Testis (tissue), 3 donors: Measurements from ENCODE around the gene AGK. TPM values are rescaled to one million over a fixed set of nuclear protein-coding genes. Genes with fewer than 3 reads are reported as not detected.

Experiments used
- DNase-seq: peaks from one replicate; pipeline ENCODE4 v3.0.0-alpha.2; 2019
- H3K27ac ChIP-seq, 2 donors: fragments of 200-600 bp; sonication (generic); one replicate each; pipeline ENCODE4 v1.5.1; 2019
- H3K27me3 ChIP-seq: fragments of 200-600 bp; sonication (generic); one replicate; pipeline ENCODE4 v1.5.1; 2019
- H3K36me3 ChIP-seq: fragments of 200-600 bp; sonication (generic); one replicate; pipeline ENCODE4 v1.5.1; 2017; ENCODE audit warnings: low read depth; ENCODE audit errors: missing control alignments
- H3K4me1 ChIP-seq: fragments of 200-600 bp; sonication (generic); one replicate; pipeline ENCODE4 v1.5.1; 2019
- H3K4me3 ChIP-seq, 2 donors: fragments of 200-600 bp; sonication (generic); one replicate each; pipeline ENCODE4 v1.5.1; 2017 to 2019
- H3K9me3 ChIP-seq: fragments of 200-600 bp; sonication (generic); one replicate; pipeline ENCODE4 v1.5.1; 2017
- POLR2A ChIP-seq: fragments of 450-650 bp; IDR thresholded peaks from one replicate; pipeline ENCODE4 v1.6.1; 2017; ENCODE audit warnings: antibody characterized with exemption, mild to moderate bottlenecking, moderate library complexity
- WGBS, 2 donors: methylation state at CpG; one replicate each; pipeline ENCODE4 v1.1.5; 2018; 5-methylcytosine and 5-hydroxymethylcytosine counted together
- intact Hi-C: fragments of 100-400 bp; cut with DNase I; formaldehyde crosslinking; loops from one replicate; pipeline ENCODE4 v1.15.1; 2023; ENCODE audit warnings: low total_unique reads
- polyA plus RNA-seq: library from polyadenylated mRNA; stranded (reverse); fragments of 350-450 nt; fragmentation: Illumina TruSeq; extraction: RNeasy Lipid Tissue Mini Kit (QIAGEN cat#74804); gene quantifications from one replicate; pipeline ENCODE4 v1.2.3, GENCODE V29; 2014; ENCODE audit warnings: low read depth, low replicate concordance; ENCODE audit not compliant: insufficient read depth
- total RNA-seq, 2 donors: library from RNA; depleted of rRNA; stranded (reverse); fragments of >200 nt; gene quantifications; one replicate each; pipeline ENCODE4 v1.2.3, GENCODE V29; 2016
- TF ChIP-seq, protein P1 (sequence below), 3 experiments: fragments of 450-650 bp in 2 of 3; fragments of 200-600 bp in 1 of 3; sonication (generic) in 1 of 3; IDR thresholded peaks; one replicate each; pipeline ENCODE4 v1.5.1; 2016 to 2019; ENCODE audit warnings: antibody characterized with exemption in 3 of 3, mild to moderate bottlenecking in 2 of 3, moderate library complexity in 1 of 3

The AGK gene
- total and polyA plus RNA-seq, 3 donors from 2014 or later = 14.9 to 32.4 (median 25.1) TPM

DNA sequence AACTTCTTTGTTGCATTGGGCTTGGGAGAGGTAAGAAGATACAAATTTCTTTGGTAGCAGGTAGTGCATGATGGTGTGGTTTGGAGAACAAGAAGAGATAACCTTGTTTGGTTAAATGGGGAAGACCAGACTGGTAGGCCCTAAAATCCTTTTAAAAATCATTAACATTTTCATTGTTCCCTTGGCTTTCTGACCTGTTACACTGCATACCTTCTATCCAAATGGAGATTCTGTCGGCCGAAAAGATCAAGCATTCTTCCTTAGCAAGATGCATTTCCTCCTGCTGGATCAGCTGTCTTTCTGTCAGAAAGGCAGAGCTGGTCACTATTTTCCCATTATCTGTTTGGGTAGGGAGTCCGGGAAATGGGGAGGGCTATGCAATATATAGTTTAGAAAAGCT is 33.7 kb downstream of the AGK start:
- Histone ChIP-seq H3K4me3 (no peak overlapping the region), H3K4me1 (no peaks in the 10 kb centered on the region), H3K27me3 (no peaks in the 10 kb centered on the region), H3K27ac (no peak overlapping the region), H3K9me3 (no peaks in the 10 kb centered on the region), H3K36me3 (no peaks in the 10 kb centered on the region)
- TF ChIP-seq, protein P1, sequence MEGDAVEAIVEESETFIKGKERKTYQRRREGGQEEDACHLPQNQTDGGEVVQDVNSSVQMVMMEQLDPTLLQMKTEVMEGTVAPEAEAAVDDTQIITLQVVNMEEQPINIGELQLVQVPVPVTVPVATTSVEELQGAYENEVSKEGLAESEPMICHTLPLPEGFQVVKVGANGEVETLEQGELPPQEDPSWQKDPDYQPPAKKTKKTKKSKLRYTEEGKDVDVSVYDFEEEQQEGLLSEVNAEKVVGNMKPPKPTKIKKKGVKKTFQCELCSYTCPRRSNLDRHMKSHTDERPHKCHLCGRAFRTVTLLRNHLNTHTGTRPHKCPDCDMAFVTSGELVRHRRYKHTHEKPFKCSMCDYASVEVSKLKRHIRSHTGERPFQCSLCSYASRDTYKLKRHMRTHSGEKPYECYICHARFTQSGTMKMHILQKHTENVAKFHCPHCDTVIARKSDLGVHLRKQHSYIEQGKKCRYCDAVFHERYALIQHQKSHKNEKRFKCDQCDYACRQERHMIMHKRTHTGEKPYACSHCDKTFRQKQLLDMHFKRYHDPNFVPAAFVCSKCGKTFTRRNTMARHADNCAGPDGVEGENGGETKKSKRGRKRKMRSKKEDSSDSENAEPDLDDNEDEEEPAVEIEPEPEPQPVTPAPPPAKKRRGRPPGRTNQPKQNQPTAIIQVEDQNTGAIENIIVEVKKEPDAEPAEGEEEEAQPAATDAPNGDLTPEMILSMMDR (IDR thresholded peaks at IDR 0.05) = no peak
- TF ChIP-seq POLR2A = no peak
- 81 to 83% methylated on average over 3 of the region's 3 CpGs for WGBS, 2 donors
- intact Hi-C loops = no loop called here
- no peak for DNase-seq

DNA sequence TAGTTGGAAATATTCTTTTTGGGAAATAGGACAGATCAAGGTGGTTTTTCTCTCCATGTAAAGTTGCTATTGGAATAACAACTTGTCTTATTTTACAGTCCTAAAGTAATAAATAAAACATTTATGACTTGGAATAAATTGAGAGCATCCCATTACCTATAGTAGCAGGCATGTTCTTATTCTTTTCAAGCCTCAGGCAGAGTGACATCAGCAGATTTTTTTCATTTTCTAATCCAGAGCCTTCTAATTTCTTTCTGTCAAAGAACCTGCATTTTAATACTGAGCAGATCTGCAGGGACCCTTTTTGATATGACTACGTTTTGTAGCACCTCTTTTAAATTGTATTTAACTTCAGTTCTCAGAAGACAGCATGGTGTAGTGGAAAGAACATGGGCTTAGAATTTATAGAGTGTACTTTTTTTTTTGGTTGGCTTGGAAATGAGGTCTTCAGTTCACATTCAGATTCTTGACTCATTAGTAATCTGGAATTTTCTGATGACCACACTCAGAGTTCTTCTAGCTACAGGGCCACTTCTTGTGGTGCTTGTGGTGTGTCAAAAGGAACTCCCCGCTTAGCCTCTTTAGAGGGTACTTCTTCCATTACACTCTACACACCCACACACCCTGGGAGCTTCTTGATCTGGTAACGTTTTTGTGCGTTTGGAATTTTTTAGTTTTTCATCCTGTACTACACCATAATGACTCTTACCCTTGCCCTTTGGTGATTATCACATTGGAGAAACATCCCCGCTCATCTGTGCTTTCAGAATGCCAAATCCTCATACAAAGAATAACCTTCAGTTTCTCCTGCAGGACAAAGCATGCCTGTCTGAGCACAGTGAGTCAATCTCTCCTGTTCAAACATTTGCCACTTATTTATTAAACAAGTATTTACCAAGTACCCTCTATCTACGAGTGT is 34.6 kb downstream of the AGK start:
- H3K36me3 ChIP-seq = no peaks in the 10 kb centered on the region
- 45 to 47% methylated on average over 6 of the region's 6 CpGs for WGBS, 2 donors
- DNase-seq = no peak

DNA sequence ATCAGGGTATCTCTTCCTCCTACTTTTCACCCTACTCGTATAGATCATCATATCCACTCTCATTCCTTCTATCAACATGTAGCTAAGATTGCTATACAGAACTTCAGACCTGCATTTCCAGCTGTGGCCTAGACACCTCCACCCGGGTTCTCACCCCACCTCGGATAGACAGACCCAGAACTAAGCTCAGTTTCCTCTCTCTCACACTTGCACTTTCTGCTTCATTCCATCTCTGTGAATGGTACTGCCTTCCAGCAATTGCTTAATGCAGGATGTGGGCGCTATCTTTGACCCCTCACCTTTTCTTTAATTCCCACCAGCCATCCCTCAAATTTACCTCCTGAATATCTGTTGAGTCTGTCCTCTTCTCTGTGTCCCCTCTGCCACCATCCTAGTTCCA is 35.7 kb downstream of the AGK start:
- H3K36me3 ChIP-seq = no peaks in the 10 kb centered on the region
- intact Hi-C loops = no loop called here
- H3K4me1 ChIP-seq = no peaks in the 10 kb centered on the region
- no peaks in the 10 kb centered on the region for H3K9me3 ChIP-seq
- 87 to 88% methylated on average over 4 of the region's 4 CpGs for WGBS, 2 donors
- no peaks in the 10 kb centered on the region for H3K27me3 ChIP-seq
- no peak overlapping the region for H3K4me3 ChIP-seq
- TF ChIP-seq POLR2A = no peak
- TF ChIP-seq, protein P1 (IDR thresholded peaks at IDR 0.05) = no peak
- H3K27ac ChIP-seq = no peak overlapping the region
- DNase-seq = no peak

More for the DNA sequence above, 34.6 kb downstream of the AGK start:
- Histone ChIP-seq H3K4me3 (no peak overlapping the region), H3K27me3 (no peaks in the 10 kb centered on the region), H3K9me3 (no peaks in the 10 kb centered on the region), H3K4me1 (no peaks in the 10 kb centered on the region), H3K27ac (no peak overlapping the region)
- intact Hi-C loops = no loop called here
- TF ChIP-seq, protein P1 (IDR thresholded peaks at IDR 0.05) = no peak
- no peak for TF ChIP-seq POLR2A

DNA sequence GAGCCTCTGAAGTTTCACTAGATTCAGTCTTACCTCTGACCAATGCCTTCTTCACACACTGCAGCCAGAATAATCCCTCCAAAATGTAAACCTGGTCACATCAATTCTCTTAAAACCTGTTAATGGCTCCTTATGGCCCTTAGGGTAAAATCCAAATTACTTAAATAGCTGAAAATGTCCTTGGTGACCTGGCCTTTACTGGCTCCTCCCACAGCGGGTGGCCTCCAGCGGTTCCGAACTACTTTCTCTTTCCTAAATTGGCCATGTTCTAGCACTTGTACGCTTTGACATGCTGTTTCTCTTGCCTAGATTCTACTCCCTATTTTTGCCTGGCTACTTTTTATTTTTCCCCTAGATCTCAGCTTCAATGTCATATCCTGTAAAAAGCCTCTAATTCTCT is 36.1 kb downstream of the AGK start:
- Histone ChIP-seq H3K4me3 (no peak overlapping the region), H3K9me3 (no peaks in the 10 kb centered on the region), H3K27ac (no peak overlapping the region), H3K4me1 (no peaks in the 10 kb centered on the region), H3K27me3 (no peaks in the 10 kb centered on the region), H3K36me3 (no peaks in the 10 kb centered on the region)
- intact Hi-C loops = no loop called here
- 97 to 98% methylated on average over 4 of the region's 4 CpGs for WGBS, 2 donors
- no peak for TF ChIP-seq POLR2A
- TF ChIP-seq, protein P1 (IDR thresholded peaks at IDR 0.05) = no peak
- no peak for DNase-seq
